Left ventricle myocardium superior (tissue), 1 donor: Measurements from ENCODE around the gene ISLR. TPM values are rescaled to one million over a fixed set of nuclear protein-coding genes. Genes with fewer than 3 reads are reported as not detected.

ENCODE experiments used
- ATAC-seq: fragments of 200-7000 bp; cut with Tn5 transposase; one replicate; pipeline ENCODE4 v1.9.1; 2020; ENCODE audit warnings: mild to moderate bottlenecking, moderate library complexity
- DNase-seq: peaks from one replicate; pipeline ENCODE4 v3.0.0-alpha.2; 2020
- intact Hi-C: fragments of 100-400 bp; cut with micrococcal nuclease; formaldehyde crosslinking; loops from one replicate; pipeline ENCODE4 v1.11.0; 2022
- total RNA-seq: library from RNA; stranded (reverse); fragmentation: NEBNext Ultra II Directional; extraction: Animal tissue kit (Norgen Biotek cat#: 25700); gene quantifications from one replicate; pipeline ENCODE4 v1.2.1, GENCODE V29; 2021
- donor health status: DM: no; HTN: yes; CAD: no; lungs with severe emphysema.

ISLR gene
- total RNA-seq, 1 donor from 2014 or later: 11.1 TPM

- DNase-seq (no peak), ATAC-seq (no peak)
- intact Hi-C loops: no loop called here
These were observed 32.1 kb downstream of the ISLR start for GRCh38 chr15:74205582-74205947.

GRCh38 chr15:74206801-74207281 is 33.3 kb downstream of the ISLR start:
- ATAC-seq (no peak), DNase-seq (no peak)
- intact Hi-C loops: no loop called here

- intact Hi-C loops: no loop called here
- ATAC-seq (no peak), DNase-seq (no peak)
These were observed 34.3 kb downstream of the ISLR start for GRCh38 chr15:74207652-74208440.

GRCh38 chr15:74208496-74208895 is 35.0 kb downstream of the ISLR start:
- ATAC-seq (no peak), DNase-seq (no peak)
- intact Hi-C loops: no loop called here

DNA sequence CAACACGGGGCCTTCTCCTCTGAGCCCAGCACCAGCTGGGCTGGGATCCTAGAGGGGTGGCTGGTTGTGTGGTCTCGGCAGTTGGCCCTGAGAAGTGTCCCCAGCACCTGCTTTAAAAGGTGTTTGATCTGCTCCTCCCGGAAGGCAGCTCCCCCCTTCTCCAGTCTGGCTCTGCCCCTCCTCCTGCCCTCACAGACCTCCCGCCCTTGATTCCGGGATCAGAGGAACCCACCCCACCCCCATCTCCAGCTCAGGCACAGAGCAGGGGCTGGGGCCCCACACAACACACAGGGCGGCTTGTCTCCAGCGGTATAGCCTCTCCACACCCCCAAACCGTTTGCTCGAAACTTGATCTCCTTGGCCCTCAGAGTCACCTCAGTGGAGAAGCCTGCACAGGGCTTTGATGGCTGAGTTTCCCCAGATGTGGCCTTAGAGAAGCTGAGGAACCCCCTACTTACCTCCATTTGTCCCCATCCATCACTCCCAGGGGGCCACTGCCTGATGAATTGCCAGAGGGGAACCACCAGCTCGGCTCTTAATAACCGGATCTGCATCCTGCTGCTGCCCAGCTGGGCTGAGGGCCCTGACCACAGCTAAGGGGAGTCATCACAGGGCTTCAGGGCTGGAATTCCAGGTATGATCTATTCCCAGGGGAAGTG is 35.5 kb downstream of the ISLR start:
- ATAC-seq (no peak), DNase-seq (no peak)
- intact Hi-C loops: no loop called here

DNA sequence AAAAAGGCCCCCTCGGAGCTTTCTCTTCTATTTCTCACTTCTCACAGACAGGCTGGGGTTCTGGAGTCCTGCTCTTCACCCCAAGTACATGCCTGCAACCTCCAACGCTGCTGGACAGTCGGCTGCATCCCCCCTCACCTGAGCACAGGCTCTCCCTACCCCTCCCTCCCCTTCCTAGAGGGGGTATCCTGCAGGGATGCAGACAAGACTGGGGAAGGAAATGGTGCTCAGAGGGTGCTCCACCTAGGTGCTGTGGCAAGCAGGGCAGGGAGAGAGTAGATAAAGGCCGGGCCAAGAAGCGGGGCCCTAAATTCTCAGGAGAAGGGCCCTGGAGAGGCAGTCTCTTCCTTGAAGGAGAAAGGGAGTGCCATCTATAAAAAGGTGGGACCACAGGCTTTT is 36.0 kb downstream of the ISLR start:
- DNase-seq (no peak), ATAC-seq (peak; percentile 16)
- intact Hi-C loops: no loop called here

- intact Hi-C loops: no loop called here
- peak; percentile 35 for ATAC-seq
- DNase-seq: no peak
These were observed 36.6 kb downstream of the ISLR start for GRCh38 chr15:74209997-74210671.

DNA sequence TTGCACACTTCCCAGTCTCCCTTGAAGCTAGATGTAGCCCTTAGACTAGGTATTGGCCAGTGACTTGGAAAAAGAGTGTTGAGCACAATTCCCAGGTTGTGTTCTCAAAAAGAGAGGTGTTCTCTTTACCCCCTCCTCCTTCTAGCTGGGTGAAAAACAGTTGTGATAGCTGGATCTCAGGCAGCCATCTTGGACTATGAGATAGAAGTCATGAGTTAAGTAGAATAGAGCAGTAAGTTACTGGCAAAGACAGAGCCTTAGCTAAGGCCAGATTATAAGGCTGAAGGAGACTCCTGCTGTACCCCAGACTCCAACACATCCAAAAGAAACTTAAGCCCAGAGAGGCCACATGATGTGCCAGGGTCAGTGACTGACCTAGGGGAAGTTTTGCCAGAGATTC is 37.2 kb downstream of the ISLR start:
- DNase-seq: no peak
- ATAC-seq: no peak
- intact Hi-C loops: no loop called here

- intact Hi-C loops: no loop called here
- no peak for ATAC-seq
- no peak for DNase-seq
These were observed 38.1 kb downstream of the ISLR start for GRCh38 chr15:74211656-74212055.

DNA sequence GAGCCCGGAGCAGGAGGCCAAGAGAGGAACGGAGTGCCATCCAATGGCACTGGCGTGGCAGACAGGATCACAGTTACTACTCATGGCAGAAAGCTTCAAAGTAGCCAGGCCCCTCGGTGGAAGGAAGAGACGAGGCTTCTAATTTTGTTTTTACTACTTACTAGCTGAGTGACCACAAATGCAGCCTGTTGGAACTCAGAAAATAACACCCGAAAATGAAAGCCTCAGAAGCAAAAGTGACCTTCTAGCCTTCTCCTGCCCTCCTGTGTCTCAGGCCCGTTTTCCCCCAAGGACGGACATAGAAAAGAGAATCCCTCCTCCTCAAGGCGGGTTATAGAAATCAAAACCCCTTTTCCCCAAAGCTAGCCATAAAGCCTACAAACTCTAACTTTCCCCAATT is 39.0 kb downstream of the ISLR start:
- intact Hi-C loops: no loop called here
- DNase-seq (no peak), ATAC-seq (no peak)

GRCh38 chr15:74213858-74214284 is 40.4 kb downstream of the ISLR start:
- ATAC-seq (no peak), DNase-seq (no peak)
- intact Hi-C loops: no loop called here

DNA sequence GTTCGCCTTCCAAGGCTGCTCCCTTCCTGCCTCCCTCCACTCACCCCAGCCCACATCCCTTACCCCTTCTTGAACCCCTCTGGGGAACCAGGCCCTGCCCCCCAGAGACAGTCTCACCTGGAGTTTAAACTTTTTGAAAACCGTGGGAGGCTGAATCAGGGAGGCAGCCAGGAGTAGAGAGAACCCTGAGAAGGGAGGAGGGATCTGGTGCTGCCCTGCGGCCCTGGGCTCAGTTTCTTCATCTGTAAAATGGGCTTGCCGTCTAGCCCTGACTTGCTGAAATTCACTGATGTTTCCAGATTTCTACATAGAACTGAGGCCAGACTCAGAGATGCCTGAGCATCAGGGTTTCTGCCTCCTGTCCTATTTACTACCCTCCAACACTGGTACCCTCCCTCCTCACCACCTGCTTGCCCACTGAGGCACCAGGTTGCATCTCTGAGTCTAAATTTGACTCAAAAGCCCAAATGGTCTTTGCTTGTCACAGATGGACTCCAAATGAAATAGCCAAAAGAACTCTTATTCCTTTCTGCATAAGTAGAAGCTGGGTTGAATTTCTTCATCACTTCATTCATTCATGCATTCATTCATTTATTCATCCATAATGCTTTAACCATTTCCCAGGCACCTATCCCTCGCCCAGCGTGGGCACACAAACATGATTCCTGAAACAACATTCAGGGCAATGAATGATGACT is 41.0 kb downstream of the ISLR start:
- intact Hi-C loops: no loop called here
- no peak for DNase-seq

DNA sequence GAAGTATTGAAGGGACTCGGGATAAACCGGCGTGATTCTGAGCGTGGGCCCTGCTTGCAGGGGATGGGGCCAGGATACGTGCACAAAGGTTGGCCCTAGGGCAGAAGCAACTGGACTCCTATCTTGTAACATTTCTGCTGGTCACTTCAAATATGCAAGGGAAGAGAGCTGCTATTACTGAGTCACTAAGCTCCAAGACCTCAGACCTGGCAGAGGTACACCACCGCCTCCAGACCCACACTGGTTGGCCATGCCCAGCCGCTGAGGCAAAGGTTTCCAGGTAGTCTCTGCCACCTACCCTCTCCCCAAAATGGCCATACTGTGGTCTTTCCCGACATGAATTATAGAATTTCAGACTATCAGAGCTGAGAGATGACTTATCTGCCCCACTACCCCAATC is 42.4 kb downstream of the ISLR start:
- intact Hi-C loops: no loop called here
- no peak for ATAC-seq
- no peak for DNase-seq

More for the DNA sequence above, 41.0 kb downstream of the ISLR start:
- no peak for ATAC-seq

DNA sequence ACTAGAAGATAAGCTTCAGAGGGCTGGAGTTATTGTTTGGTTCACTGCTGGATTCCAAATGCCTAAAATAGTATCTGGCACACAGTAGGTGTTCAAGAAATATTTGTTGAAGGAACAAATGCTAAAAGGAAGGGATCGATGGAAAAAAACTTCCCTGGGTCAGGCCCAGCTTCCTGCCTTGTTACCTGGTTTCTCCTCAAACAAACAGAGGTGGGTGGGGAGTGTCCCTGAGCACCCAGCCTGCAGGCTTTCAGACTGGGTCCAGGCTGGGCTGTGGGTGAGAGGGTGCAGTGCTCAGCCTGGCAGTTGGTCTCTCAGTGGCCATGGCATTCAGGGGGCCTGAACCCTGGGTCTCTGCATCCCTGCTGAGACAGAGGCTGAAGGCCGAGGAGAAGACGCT is 43.4 kb downstream of the ISLR start:
- DNase-seq: no peak
- ATAC-seq: no peak
- intact Hi-C loops: no loop called here

GRCh38 chr15:74217907-74218885 is 44.7 kb downstream of the ISLR start:
- ATAC-seq (no peak), DNase-seq (no peak)
- intact Hi-C loops: no loop called here

DNA sequence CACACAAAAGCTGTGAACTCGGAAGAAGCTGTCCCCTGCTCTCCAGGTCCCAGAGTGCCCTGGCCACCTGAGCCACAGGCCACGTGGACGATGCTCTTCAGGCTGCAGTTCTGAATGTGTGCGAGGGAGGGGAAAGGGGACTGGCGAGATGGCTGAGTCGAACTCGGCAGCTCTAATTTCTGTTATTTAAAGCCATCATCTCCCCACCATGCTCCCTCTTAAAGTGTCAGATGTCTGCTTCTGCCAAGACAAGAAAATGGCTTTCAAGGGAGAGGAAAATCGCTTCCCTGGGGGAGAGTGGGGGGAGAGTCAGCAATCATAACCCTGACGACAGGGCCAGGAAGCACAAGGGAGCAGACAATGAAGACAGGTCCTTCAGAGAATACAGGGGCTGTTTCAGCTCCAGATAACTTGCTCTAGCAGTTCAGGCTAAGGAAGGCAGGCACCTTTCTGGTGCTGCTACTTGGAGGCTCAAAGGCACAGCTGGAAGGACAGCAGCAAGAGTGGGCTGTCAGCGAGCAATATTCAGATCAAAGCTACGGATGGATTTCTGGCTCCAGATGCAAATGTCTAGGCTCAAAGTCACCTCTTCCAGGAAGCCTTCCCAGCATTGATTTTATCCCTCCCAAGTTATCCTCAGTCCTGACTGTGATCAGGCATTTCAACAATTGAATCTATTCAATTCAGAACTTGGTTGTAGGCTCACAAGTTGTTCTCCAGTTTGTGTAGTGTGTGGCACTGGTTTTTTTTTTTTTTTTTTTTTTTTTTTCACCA is 47.2 kb downstream of the ISLR start:
- DNase-seq (no peak), ATAC-seq (no peak)
- intact Hi-C loops: no loop called here

DNA sequence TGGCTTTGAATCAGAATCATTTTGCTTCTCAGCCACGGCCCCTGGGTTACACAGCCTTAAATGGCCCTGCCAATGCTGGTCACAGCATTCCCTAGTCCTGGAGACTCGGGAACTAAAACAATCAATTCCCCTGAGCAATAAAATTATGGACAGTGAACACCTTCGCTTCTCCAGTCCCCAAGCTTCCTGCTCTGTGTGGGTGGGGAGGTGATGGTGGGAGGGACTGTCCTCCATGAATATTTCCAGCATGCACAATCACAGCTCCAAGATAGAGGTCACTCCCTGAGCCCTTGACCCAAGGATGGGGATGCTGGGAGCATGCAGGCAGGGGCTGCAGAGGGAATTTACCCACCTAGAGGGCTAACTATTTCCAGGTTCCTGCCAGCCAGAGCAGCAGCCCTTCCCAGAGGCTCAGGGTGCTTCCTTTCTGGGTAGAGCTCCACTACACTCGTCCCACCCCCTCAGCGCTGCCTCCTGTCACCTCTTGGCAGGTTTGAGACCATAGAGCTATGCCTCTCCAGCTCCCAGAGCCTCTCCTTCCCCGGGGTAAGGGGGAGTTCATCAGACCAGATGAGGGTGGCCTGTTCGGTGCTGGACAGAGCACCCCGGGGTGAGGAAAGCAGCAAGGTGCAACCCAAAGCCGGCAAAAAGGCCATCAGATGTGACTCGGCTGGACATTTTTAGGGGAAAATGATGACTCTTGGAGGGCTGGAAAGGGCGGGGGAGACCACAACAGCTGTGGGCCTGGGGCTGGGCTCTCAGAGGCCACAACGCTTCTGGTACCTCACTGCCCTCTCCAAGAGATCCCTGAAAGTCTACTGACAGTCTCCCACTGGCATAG is 48.1 kb downstream of the ISLR start:
- intact Hi-C loops: no loop called here
- no peak for DNase-seq
- no peak for ATAC-seq
